NCI-H146 (cell line): ENCODE results near the gene NUDT19.
"Not testable (repeated sequence)": the region's sequence is repeated elsewhere in the genome, so short reads cannot be mapped to it uniquely, and the experiment has no call there.

Source experiments
- DNase-seq: peaks from one replicate; lab custom pipeline; 2025; lab: John Stamatoyannopoulos, UW

Gene NUDT19

DNA sequence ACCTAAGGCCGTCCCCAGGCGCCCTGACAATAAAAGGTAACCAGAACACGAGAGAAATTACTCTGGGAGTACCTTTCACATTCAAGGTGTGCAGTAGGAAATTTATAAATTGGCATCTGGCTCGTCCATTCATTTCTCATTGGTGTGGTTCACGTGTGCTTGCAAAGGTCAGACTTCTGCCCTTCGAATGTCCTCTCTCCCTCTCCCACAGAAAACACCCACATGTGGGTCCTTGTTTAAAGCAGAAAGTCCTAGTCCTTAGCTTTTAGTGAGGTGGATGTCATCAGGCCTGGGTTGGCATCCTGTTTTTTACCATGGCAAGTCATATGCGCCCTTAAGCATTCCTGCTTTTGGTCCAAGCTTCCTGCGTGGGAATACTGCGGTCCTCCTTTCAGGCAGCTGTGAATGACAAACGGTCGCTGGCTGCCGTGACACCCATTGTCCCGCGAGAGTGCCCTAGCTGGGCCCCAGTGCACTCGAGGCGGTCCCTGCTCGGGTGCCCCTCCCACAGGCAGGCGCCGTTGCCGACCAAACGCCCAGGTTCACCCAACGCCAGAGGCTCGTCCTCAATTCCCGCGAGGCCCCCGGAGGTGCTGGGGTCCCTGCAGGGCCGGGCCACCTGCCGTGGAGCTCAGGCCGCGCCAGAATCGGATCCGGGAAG, at the start of gene NUDT19:
Gene NUDT19, plus strand, starts transcription at position 531 of the 661 bp plus-strand sequence. CDS start 140 bp downstream, outside the sequence.
- DNase-seq, result peak; percentile 86

DNA sequence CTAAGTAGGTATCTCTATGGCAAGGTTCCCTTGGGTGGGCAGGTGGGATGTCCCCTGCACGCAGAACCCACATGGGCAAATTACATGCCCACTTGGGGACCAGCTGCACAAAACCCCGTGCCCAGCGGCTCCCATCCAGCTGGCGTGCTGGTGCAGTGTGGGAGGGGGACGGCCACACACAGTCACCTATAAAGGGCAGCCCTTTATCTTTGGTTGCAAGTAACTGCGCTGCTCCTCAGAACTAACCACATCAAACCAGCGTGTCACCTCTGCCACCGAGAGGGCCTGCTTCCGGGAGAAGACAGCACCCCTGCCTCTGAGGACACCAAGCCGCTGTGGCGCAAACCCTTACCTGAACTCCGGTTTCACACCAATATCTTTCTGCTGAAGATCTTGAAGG, 48.9 kb upstream of the NUDT19 start:
- DNase-seq, result no peak

DNA sequence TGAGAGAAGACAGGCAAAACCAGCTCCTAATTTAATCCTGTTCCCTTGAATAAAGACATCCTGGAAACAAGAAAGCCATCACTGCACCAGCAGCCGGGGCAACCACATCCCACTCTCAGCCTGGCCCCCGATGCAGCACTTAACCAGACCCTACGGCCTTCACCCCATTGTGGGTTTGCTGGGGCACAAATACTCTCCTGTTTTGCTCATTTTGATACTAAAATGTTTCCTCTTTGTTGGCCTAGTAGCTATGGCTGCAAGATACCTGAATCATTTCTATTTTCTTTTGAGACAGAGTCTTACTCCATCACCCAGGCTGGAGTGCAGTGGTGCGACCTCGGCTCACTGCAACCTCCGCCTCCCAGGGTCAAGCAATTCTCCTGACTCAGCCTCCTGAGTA, 45.1 kb upstream of the NUDT19 start:
- DNase-seq, result no peak

DNA sequence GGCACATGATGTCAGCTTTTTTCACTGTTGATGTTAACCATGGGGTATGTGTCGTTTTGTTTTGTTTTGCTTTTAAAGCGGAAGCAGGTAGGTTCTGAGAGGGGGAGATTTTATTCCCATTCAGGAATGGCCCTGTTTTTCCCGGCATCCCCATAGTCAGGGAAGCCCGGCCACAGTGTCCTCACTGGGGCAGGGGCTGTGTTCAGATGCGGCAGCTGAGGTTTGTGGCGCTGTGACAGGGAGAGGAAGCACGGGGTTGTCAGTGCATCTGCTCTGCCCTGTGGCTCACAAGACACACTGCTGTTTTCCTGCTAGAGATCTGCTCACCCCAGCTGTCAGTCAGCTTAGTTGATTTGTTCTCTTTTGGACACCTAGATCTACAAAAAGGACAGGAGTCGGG, 44.3 kb upstream of the NUDT19 start:
- DNase-seq, result no peak

DNA sequence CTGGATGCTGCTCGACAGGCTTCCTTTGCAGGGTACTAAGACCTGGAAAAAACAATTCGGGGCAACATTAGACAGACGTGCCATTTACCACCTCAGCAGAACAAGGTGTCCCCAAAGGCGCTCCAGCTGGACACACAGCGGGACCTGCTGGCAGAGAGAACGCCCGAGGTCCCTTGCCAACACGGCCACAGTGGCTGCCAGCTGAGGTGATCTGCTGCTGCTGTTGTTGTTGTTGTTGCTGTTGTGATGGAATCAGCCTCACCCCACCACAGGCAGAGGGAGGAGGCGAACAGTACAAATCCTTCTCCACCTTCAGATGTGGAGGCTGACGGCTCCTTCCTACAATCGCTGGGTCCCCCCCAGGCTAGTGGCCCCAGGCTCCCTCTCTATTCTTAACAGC, 41.9 kb upstream of the NUDT19 start:
- DNase-seq, result no peak

DNA sequence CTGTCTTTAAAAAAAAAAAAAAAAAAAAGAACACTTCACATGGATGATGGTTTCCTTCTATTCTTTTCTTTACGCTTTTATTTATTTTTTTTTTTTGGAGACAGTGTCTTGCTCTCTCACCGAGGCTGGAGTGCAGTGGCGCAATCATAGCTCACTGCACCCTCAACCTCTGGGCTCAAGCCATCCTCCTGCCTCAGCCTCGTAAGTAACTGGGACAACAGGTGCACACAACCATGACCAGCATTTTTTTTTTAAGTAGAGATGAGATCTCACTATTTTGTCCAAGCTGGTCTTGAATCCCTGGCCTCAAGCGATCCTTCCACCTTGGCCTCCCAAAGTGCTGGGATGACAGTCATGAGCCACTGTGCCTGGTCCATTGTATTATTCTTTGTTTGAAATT, 41.0 kb upstream of the NUDT19 start:
- no peak for DNase-seq

DNA sequence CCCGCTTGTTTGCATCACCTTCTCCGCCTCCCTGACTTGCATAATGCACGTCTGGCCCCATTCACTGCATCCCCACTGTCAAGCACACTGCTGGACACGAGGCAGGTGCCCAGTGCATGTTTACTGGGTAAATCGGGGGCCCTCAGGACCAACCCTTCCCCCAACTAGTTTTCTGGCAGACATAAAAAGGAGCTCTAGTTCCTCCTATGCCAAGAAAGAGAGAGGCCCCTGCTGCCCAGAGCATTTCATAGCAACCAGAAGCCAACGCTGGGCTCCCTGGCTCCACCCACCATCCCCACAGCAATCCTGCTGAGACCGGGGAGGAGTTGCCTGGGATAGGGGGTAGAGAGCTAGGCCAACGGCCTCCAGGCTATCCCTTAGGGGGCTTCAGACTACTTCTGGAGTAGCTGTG, 39.9 kb upstream of the NUDT19 start:
- no peak for DNase-seq

DNA sequence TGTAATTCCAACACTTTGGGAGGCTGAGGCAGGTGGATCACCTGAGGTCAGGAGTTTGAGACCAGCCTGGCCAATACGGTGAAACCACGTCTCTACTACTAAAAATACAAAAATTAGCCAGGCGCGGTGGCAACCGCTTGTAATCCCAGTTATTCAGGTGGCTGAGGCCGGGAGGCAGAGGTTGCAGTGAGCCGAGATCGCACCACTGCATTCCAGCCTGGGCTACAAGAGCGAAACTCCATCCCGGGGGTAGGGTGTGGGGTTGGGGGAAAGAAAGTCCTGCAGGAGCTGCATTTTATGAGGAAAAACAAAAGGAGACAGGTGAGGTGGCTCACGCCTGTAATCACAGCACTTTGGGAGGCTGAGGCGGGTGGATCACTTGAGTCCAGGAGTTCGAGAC, 39.3 kb upstream of the NUDT19 start:
- DNase-seq, result not testable (repeated sequence)

DNA sequence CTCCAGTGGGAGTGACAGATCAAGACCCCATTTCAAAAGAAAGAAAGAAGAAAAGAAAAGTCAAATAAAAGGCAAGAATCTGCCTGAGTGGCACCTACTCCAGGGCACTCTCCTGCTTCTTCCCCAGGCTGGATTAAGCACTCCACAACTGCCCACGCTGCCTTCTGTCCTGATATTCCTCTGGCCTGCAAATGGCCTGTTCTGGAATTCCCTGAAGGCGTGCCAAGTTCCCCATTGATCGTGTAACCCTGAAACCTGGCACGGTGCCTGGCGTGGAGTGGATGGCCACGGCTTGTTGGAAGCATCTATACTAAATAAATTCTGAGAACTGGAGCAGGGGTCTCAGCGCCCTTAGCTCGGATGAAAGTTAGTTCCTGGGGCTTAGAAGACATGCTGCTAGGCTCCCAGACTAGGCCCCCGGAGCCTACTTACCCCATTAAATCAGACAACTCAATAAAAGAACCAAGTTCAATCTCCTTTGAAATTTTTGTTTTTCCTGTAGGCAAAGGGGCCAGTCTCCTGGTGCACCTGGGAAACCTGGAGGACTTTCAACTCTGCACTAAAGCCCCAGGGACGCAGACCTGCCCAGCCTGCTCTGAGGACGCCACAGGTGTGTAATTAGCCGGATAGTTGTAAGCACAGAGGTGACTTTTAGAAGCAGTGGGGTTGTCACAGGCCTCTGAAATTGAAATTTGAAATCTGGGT, 38.6 kb upstream of the NUDT19 start:
- no peak for DNase-seq

DNA sequence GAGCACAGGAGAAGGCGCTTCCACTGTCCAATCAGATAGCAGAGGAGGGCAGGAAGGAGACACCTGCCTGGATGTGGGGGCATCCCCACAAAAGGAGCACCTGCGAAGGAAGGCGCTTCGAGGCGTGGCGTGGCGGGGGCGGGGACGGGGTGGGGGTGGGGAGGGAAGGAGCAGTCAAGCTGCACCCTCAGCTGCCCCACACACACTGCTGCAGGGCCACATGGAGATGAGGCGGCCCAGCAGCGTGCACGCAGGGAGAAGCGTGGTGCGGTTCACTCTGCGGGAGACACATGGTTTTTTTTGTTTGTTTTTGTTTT, 38.1 kb upstream of the NUDT19 start:
- no peak for DNase-seq

DNA sequence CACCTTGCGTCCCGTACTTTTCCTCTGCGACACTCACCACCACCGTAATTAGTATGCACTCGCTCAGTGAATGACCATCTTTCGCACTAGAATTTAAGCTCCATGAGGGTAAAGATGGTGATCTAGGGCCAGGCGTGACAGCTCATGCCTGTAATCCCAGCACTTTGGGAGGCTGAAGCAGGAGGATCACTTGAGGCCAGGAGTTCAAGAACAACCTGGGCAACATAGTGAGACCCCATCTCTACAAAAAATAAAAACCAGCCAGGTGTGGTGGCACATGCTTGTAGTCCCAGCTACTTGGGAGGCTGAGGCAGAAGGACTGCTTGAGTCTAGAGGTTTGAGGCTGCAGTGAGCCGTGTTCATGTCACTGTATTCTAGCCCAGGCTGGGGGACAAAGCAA, 35.2 kb upstream of the NUDT19 start:
- DNase-seq, result not testable (repeated sequence)

DNA sequence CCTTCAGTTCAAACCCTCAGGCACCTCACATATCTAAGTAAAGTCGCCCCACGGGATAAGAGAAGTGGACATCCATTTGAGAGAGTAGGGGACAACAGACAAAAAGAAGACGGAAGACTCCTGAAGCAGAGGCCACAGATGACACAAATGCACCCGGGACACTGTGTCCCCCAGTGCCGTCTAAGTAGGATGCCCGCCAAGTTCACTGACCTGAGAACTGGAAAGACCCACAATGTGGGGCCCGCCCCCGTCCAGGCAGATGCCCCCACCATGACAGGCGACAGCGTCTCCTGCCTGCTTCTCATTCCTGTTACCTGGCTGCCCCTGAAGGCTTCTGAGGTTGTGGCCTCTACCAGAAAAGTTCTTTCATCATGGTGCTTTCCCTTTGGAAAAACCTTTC, 33.5 kb upstream of the NUDT19 start:
- no peak for DNase-seq

DNA sequence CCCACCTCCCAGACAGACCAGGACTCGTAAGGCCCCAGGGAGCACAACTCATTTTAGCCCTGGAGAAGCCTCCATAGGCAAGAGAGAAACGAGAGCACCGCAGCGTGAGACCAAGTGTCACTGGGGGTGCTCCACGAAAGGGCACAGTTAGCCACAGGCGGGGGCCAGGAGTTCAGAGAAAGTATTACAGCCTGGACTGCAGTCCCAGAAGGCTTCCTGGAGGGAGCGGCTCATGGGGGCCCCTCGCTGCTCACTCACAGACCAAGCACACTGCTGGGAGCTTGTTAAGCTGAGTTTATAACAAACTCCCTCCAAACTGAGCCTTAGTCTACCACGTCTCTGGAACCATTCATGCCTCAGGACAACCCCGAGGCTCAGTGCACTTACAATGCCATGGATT, 33.1 kb upstream of the NUDT19 start:
- no peak for DNase-seq

DNA sequence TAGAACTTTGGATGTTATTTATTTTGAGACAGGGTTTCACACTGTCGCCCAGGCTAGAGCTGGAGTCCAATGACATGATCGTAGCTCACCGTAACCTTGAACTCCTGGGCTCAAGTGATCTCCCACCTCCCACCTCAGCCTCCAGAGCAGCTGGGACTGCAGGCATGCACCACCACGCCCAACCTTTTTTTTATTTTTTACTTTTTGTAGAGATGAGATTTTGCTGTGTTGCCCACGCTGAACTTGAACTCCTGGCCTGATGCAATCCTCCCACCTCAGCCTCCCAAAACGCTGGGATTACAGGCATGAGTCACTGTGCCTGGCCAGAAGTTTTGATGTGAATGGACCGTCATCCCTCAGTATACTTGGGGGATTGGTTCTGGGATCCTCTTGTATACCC, 30.3 kb upstream of the NUDT19 start:
- no peak for DNase-seq

DNA sequence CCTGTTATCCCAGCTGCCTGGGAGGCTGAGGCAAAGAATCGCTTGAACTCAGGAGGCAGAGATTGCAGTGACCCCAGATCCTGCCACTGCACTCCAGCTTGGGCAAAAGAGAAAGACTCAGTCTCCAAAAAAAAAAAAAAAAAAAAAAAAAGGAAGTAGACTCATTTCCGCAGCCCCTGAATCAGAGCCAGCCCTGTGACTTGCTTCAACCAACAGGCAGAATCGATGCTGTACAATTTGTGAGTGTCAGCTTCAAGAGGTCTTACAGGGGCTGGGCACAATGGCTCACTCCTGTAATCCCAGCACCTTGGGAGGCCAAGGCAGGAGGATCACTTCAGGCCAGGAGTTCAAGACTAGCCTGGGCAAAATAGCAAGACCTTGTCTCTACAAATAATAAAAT, 29.4 kb upstream of the NUDT19 start:
- no peak for DNase-seq

DNA sequence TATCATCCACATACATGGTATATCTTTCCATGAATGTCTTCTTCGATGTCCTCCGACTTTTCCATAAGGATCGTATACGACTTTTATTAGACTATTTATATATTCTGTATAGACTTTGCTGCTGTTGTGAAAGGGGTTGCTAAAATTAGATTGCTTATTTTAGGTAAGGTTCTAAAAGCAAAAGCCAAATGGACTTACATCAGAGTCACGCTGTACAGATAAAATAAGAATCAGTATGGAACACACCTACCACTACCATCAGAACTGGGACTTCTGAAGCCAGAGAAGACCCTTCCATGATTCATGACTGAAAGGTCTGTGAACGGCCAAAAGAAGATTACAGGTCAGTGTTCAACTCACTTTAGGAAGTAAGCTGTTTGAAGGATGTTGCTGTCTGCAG, 25.5 kb upstream of the NUDT19 start:
- DNase-seq, result no peak

DNA sequence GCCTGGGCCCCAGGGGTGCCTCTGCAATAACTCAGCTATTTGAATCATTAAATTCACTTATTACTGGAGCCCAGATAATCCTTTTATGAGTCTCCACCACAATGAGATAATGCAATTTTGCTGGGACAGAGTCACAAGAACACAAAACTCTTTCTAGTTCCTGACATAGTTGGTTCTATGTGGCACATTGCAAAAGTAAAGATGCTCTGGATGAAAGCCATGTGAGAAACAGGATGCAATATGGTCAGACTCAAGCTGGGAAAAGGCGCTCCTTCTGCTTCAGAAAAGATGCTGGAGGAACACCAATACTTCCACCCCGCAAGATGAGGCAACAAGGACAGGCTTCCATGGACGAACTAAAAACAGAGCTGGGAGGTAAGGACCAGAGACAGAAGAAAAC, 22.3 kb upstream of the NUDT19 start:
- DNase-seq, result no peak

DNA sequence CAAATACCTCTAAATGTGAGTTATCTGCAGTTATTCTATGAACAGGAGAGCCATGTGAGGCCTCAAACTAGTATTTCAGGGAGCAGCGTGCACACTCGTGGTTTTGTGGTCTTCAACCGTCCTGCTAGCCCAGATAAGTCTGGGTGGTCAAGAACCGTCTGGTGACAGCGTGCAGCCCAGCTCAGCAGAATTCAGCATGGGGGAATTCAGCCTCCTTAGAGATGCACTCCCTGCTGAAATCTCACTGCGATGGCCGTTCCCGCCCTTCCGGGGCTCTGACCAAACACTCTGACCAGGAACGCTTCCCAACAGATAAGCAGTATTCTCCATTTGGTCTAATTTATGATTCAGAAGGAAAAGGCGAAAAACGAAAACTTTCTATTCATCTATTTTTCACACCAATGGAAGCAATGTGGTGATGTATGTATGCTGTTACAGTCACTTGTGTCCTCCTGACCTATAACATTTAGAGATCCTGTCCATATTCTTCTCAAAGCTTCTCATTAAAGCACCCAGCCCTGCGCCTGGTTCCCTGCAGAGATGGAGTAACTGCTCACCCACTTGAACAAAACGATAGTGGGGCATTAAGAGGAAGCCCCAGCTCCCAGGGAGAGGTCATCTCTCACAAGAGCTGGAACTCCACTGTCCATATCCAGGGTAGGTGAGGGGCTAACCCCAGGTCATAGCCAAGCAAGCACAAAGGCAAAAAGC, 19.6 kb upstream of the NUDT19 start:
- no peak for DNase-seq

DNA sequence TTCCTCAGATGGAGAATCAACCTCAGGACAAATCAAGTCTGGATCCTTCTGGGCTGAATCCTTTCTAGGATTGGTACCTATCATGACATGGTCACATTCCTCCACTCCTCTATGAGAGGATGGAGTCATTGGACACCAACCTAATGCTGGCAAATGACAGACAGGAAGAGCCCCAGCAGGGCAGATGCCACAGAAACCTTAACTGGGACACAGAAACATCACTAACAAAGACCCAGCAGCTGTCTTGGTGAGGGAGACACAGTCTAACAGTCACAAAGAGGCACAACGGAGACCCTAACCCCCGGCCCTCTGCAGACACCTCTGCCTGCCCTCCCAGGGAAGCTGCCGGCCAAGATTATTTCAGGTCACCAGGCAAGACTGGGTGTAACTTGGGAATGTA, 18.8 kb upstream of the NUDT19 start:
- DNase-seq, result no peak

DNA sequence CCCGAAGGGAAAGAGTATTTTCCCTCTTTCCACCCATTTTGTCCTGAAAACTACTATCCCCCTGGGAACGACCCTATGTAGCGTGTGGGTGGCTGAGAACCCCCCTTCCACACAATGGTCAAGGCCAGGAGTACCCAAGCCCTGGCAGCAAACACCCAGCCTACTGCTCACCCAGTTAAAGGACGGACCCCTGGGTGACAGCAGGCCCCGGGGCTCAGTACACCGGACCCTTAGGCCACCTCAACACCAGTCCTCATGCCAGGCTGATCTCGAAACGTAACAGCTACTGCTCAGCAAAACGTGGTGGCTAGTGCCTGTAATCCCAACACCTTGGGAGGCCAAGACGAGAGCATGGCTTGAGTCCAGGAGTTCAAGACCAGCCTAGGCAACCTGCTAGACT, 18.0 kb upstream of the NUDT19 start:
- no peak for DNase-seq

DNA sequence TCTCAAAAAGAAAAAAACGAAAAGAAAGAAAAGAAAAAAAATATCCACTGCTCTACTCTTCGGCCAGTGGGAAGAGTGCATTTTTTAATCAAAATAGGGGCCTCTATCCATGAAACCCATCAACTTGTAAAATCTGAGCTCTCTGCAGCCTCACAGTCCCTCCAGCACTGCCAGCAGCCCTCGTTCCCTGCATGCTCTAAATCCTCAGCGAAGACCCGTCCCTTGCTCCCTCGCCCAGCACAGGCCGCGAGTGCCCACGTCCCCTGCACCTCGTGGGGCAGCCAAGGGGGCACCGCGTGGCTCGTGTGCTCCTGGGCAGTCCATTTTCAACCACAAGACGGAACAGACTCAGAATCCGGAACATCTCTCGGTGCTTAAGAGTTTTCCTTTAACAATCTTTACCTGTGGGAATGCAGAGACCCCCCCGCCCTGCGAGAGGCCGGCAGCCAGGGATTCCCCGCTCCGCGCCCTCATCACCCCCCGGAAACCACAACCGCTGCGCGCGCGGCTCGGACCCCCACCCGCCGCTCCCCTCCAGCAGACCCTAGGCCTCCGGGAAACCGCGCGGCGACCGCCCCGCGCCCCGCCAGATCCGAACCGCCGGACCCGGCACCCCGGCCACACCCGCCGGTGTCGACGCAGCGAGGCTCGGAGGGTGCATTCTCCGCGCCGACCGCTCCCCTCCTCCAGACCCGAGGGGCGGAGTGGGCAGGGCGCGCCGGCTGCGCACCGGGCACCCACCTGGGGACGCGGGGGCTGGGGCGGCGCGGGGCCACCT, 17.3 kb upstream of the NUDT19 start:
- DNase-seq, result peak; percentile 42

DNA sequence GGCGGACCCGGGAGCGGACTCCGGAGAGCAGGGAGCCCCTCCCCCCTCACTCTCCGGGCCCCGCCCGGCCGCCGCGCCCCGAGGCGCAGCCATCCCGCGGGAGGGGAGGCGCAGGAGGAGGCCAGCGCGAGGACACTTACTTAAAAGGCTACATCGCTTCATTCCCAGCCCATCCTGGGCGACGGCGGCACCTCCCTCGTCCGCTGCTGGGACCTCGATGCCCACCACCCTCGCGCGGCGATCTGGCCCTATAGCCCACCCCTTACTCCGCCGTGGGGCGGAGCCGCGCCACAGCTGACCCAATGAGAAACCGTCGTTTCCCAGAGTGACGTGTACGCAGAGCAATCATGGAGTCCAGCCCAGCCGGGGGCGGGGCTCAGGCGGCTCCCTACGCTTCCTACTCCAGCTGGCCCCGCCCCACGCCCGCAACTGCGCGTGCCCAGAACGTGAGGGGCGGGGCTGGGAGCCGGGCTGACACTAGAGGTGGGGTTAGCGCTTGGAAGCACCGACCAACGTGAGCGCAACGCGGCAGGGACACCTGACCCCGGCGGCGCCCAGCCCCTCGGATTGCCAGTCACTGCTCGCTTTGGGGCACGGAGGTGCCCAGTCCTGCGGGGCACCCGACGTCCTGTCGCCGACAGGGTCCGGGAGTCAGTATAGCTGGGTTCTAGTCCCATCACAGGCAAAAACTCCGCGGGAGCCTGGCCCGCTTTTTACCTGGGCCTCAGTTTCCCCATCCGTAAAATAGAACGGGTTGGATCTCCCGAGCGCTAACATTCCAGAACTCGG, 16.5 kb upstream of the NUDT19 start, which contains the start of gene ANKRD27:
Gene ANKRD27, minus strand, starts transcription at position 250 of the 789 bp plus-strand sequence. CDS start 16,165 bp downstream, outside the sequence.
- peak; percentile 99 for DNase-seq
